IMR-90 (cell line): ENCODE results near the gene TIMP1. TPM values are rescaled to one million over a fixed set of nuclear protein-coding genes. Genes with fewer than 3 reads are reported as not detected.

Experiments used
- ATAC-seq: fragments of 200-7000 bp; cut with Tn5 transposase; 2 replicates; pipeline ENCODE4 v1.9.1; 2020; ENCODE audit warnings: low read depth, mild to moderate bottlenecking, moderate library complexity
- BruUV-seq: library from RNA; stranded (reverse); fragments of 400-500 nt; replicated peaks from 2 replicates; lab custom pipeline; 2021; lab: Mats Ljungman, UMichigan
- CTCF ChIA-PET: fragments of 300-600 bp; formaldehyde crosslinking; extraction: SDS; loops from one replicate; lab custom pipeline; 2021; ENCODE audit warnings: antibody characterized with exemption; lab: Yijun Ruan, JAX
- POLR2A ChIA-PET: fragments of 300-600 bp; sonication (Branson Sonifier 250); formaldehyde crosslinking; loops from one replicate; lab custom pipeline; 2022; ENCODE audit warnings: antibody characterized with exemption; ENCODE audit not compliant: unreplicated experiment; lab: Charles Lee
- DNase-seq: peaks from one replicate; pipeline ENCODE4 v3.0.0; 2013
- H2AFZ ChIP-seq: replicated peaks from 2 replicates; pipeline ENCODE3; 2013; ENCODE audit warnings: low read length, mild to moderate bottlenecking; ENCODE audit not compliant: poor library complexity
- H2AK5ac ChIP-seq: 2 replicates; pipeline ENCODE4 v1.6.1; 2013; ENCODE audit warnings: low read depth, low read length, inconsistent platforms
- H2AK9ac ChIP-seq: replicated peaks from 2 replicates; pipeline ENCODE3; 2013; ENCODE audit warnings: mild to moderate bottlenecking, low read depth, low read length, moderate library complexity; ENCODE audit not compliant: poor library complexity
- H2BK120ac ChIP-seq: 2 replicates; pipeline ENCODE4 v1.6.1; 2013; ENCODE audit warnings: low read depth, low read length, inconsistent platforms
- H2BK15ac ChIP-seq: 3 replicates; pipeline ENCODE4 v1.6.1; 2013; ENCODE audit warnings: low read depth, low read length, inconsistent platforms
- H2BK20ac ChIP-seq: 2 replicates; pipeline ENCODE4 v1.6.1; 2013; ENCODE audit warnings: low read depth, mild to moderate bottlenecking, inconsistent platforms, low read length, moderate library complexity
- H2BK5ac ChIP-seq: 2 replicates; pipeline ENCODE4 v1.6.1; 2013; ENCODE audit warnings: mild to moderate bottlenecking, low read depth, low read length, inconsistent platforms; ENCODE audit not compliant: poor library complexity, severe bottlenecking
- H3K14ac ChIP-seq: replicated peaks from 2 replicates; pipeline ENCODE4 v1.6.1; 2013; ENCODE audit warnings: low read depth, low read length, inconsistent platforms
- H3K18ac ChIP-seq: 2 replicates; pipeline ENCODE4 v1.6.1; 2013; ENCODE audit warnings: low read depth, low read length, control low read depth
- H3K23ac ChIP-seq: 2 replicates; pipeline ENCODE4 v1.6.1; 2013; ENCODE audit warnings: low read depth, low read length, inconsistent platforms
- H3K27ac ChIP-seq: 2 replicates; pipeline ENCODE4 v1.5.1; 2013; ENCODE audit warnings: mild to moderate bottlenecking, control low read depth, low read length; ENCODE audit not compliant: insufficient read depth
- H3K27me3 ChIP-seq: 2 replicates; pipeline ENCODE4 v1.6.1; 2013; ENCODE audit warnings: low read length; ENCODE audit not compliant: control insufficient read depth, insufficient read depth
- H3K36me3 ChIP-seq: 2 replicates; pipeline ENCODE4 v1.6.1; 2013; ENCODE audit warnings: low read length, mixed read lengths; ENCODE audit not compliant: control insufficient read depth, insufficient read depth
- H3K4ac ChIP-seq: 2 replicates; pipeline ENCODE4 v1.6.1; 2013; ENCODE audit warnings: low read depth, low read length, inconsistent platforms
- H3K4me1 ChIP-seq: 2 replicates; pipeline ENCODE4 v1.6.1; 2013; ENCODE audit warnings: low read length, mixed read lengths; ENCODE audit not compliant: control insufficient read depth, insufficient read depth
- H3K4me2 ChIP-seq: 2 replicates; pipeline ENCODE4 v1.6.1; 2013; ENCODE audit warnings: low read depth, mild to moderate bottlenecking, control low read depth, low read length, moderate library complexity
- H3K4me3 ChIP-seq: 2 replicates; pipeline ENCODE4 v1.5.1; 2013; ENCODE audit warnings: low read depth, mild to moderate bottlenecking, control low read depth, low read length, moderate library complexity; ENCODE audit not compliant: insufficient read depth
- H3K56ac ChIP-seq: 2 replicates; pipeline ENCODE4 v1.6.1; 2013; ENCODE audit warnings: low read length, inconsistent platforms; ENCODE audit not compliant: insufficient read depth; ENCODE audit errors: extremely low read depth
- H3K79me1 ChIP-seq, 2 experiments: 2 replicates each; pipeline ENCODE4 v1.6.1; 2013; ENCODE audit warnings: low read length in 2 of 2, inconsistent platforms in 1 of 2, low read depth in 1 of 2
- H3K9ac ChIP-seq: 2 replicates; pipeline ENCODE4 v1.6.1; 2013; ENCODE audit warnings: low read depth, low read length, control low read depth
- H3K9me1 ChIP-seq: 2 replicates; pipeline ENCODE4 v1.6.1; 2013; ENCODE audit warnings: low read length, inconsistent platforms; ENCODE audit not compliant: insufficient read depth
- H3K9me3 ChIP-seq: 2 replicates; pipeline ENCODE4 v1.6.1; 2013; ENCODE audit warnings: low read length; ENCODE audit not compliant: control insufficient read depth, insufficient read depth
- H4K20me1 ChIP-seq: 2 replicates; pipeline ENCODE4 v1.6.1; 2013; ENCODE audit warnings: low read length, inconsistent platforms; ENCODE audit not compliant: insufficient read depth
- H4K5ac ChIP-seq: 2 replicates; pipeline ENCODE4 v1.6.1; 2013; ENCODE audit warnings: mild to moderate bottlenecking, low read depth, low read length, control low read depth
- H4K8ac ChIP-seq, 2 experiments: 2 replicates each; pipeline ENCODE4 v1.6.1; 2013; ENCODE audit warnings: low read depth in 2 of 2, low read length in 2 of 2, control low read depth in 1 of 2, inconsistent platforms in 1 of 2
- H4K91ac ChIP-seq: 2 replicates; pipeline ENCODE4 v1.6.1; 2013; ENCODE audit warnings: low read depth, low read length, inconsistent platforms; ENCODE audit not compliant: insufficient read depth
- BHLHE40 ChIP-seq: fragments of 150-350 bp; IDR thresholded peaks from 2 replicates; pipeline ENCODE4 v1.6.1; 2016; ENCODE audit warnings: mild to moderate bottlenecking, low read depth, low read length
- FOS ChIP-seq: fragments of 150-350 bp; IDR thresholded peaks from 2 replicates; pipeline ENCODE4 v1.6.1; 2016; ENCODE audit warnings: low read depth, low read length
- POLR2A ChIP-seq: IDR thresholded peaks from 2 replicates; pipeline ENCODE4 v1.6.1; 2012; ENCODE audit warnings: mild to moderate bottlenecking, low read depth, low read length
- RAD21 ChIP-seq: IDR thresholded peaks from 2 replicates; pipeline ENCODE4 v1.6.1; 2012; ENCODE audit warnings: low read length, improper control_type of control experiment
- RFX5 ChIP-seq: IDR thresholded peaks from 2 replicates; pipeline ENCODE4 v1.8.0; 2012; ENCODE audit warnings: low read depth, mild to moderate bottlenecking, low read length, moderate library complexity
- WGBS, 2 experiments: methylation state at CpG; one replicate each; pipeline versions ENCODE4 v1.1.5 to v1.1.7; 2013; ENCODE audit warnings: missing lambda C conversion rate in 2 of 2; ENCODE audit not compliant: insufficient read length in 1 of 2; ENCODE audit errors: extremely low coverage in 2 of 2; 5-methylcytosine and 5-hydroxymethylcytosine counted together
- dilution Hi-C: fragments of 300-500 bp; cut with HindIII; formaldehyde crosslinking; loops from one replicate; pipeline ENCODE4 v1.14.3; 2018; ENCODE audit warnings: low sequenced_read_pairs; ENCODE audit not compliant: unreplicated experiment
- in situ Hi-C: fragments of 300-500 bp; cut with MboI; formaldehyde crosslinking; loops from 3 replicates; pipeline ENCODE4 v1.14.3; 2019; ENCODE audit warnings: low sequenced_read_pairs, inconsistent platforms, mixed read lengths
- intact Hi-C: fragments of 100-400 bp; cut with micrococcal nuclease; formaldehyde crosslinking; loops from 2 replicates; pipeline ENCODE4 v1.10.0; 2022
- polyA plus RNA-seq, 3 experiments: library from polyadenylated mRNA; depleted of rRNA; stranded (reverse); fragments of >200 nt; gene quantifications; 2 replicates each; pipeline ENCODE4 v1.2.3, GENCODE V29; 2012; ENCODE audit warnings: low replicate concordance in 1 of 3
- total RNA-seq: library from RNA; depleted of rRNA; stranded (reverse); fragments of >200 nt; gene quantifications from 2 replicates; pipeline ENCODE4 v1.2.3, GENCODE V29; 2012

The TIMP1 gene
- total and polyA plus RNA-seq, 2 of the 4 experiments (the other 2 are of a cell fraction) = 512 to 3,078 TPM

GRCh38 chrX:47556045-47556623 is 26.1 kb upstream of the TIMP1 start (continued):
- no peak for TF ChIP-seq RFX5

GRCh38 chrX:47558436-47558835 is 23.8 kb upstream of the TIMP1 start:
- H3K4me3 ChIP-seq = no peak overlapping the region
- H2BK5ac ChIP-seq = no peak overlapping the region
- no peak overlapping the region for H4K5ac ChIP-seq
- ChIA-PET POLR2A (interaction anchor here (0.6 kb wide), 1 partner anchor 1800 kb away, joined by 5 read pairs; no protein-coding TSS in a partner anchor), CTCF (no interaction called here)
- peaks cover 3% of the 10 kb centered on the region for H3K36me3 ChIP-seq
- no TSS peak for BruUV-seq
- no peak overlapping the region for H3K9ac ChIP-seq
- H2AK9ac ChIP-seq = no peak overlapping the region
- DNase-seq (no peak), ATAC-seq (no peak)
- no peak overlapping the region for H2BK20ac ChIP-seq
- no peak overlapping the region for H3K56ac ChIP-seq
- in situ Hi-C loops (no loop called here), dilution Hi-C loops (no loop called here), intact Hi-C loops (no loop called here)
- H3K18ac ChIP-seq = no peak overlapping the region
- no CpG with 5 or more reads among the region's 3 CpGs for WGBS, 2 experiments
- no peak overlapping the region for H4K8ac ChIP-seq
- TF ChIP-seq RAD21 (no peak), POLR2A (no peak), FOS (no peak), BHLHE40 (no peak)
- H3K4ac ChIP-seq = no peak overlapping the region
- no peak overlapping the region for H2BK15ac ChIP-seq
- no peak overlapping the region for H3K27ac ChIP-seq
- H2BK120ac ChIP-seq = no peak overlapping the region
- no peak overlapping the region for H4K91ac ChIP-seq
- H3K4me2 ChIP-seq = no peak overlapping the region
- no peaks in the 10 kb centered on the region for H3K27me3 ChIP-seq
- H3K79me1 ChIP-seq = peaks cover 10 to 27% of the 10 kb centered on the region in 2 experiments
- H3K9me3 ChIP-seq = no peaks in the 10 kb centered on the region
- 0 out of 2 replicates have a peak, but pooled peaks cover 1% of the 10 kb centered on the region for H3K4me1 ChIP-seq
- H2AFZ ChIP-seq = no peak overlapping the region
- H4K20me1 ChIP-seq = no peaks in the 10 kb centered on the region
- H2AK5ac ChIP-seq = no peak overlapping the region
- no peak overlapping the region for H3K14ac ChIP-seq
- no peak overlapping the region for H3K23ac ChIP-seq
- no peaks in the 10 kb centered on the region; the same call in 1 of the 2 replicates for H3K9me1 ChIP-seq
